Fibroblast of lung (primary cell): ENCODE results near the gene TYW1. TPM values are rescaled to one million over a fixed set of nuclear protein-coding genes. Genes with fewer than 3 reads are reported as not detected.
A peak's percentile ranks its signal among the peaks of the same experiment; 100 is the strongest.
"Not testable (repeated sequence)": the region's sequence is repeated elsewhere in the genome, so short reads cannot be mapped to it uniquely, and the experiment has no call there.

ENCODE experiments used
- DNase-seq, 2 donors: peaks; one replicate each; pipeline versions ENCODE4 v3.0.0 to v3.0.0-alpha.2; 2010; ENCODE audit warnings: low read depth in 2 of 2
- H2AFZ ChIP-seq: 2 replicates; pipeline ENCODE4 v1.5.1; 2012; ENCODE audit warnings: low read length, control low read depth, inconsistent platforms
- H3K27ac ChIP-seq: 2 replicates; pipeline ENCODE4 v1.5.1; 2011; ENCODE audit warnings: low read length, control low read depth; ENCODE audit not compliant: insufficient read depth
- H3K27me3 ChIP-seq: 2 replicates; pipeline ENCODE4 v1.5.1; 2011; ENCODE audit warnings: mild to moderate bottlenecking, low read length; ENCODE audit not compliant: control insufficient read depth, insufficient read depth
- H3K36me3 ChIP-seq: 2 replicates; pipeline ENCODE4 v1.5.1; 2011; ENCODE audit warnings: low read length; ENCODE audit not compliant: control insufficient read depth, insufficient read depth
- H3K4me1 ChIP-seq: 2 replicates; pipeline ENCODE4 v1.5.1; 2011; ENCODE audit warnings: low read length; ENCODE audit not compliant: control insufficient read depth, insufficient read depth; ENCODE audit errors: extremely low read depth
- H3K4me2 ChIP-seq: 2 replicates; pipeline ENCODE4 v1.5.1; 2011; ENCODE audit warnings: low read length, control low read depth; ENCODE audit not compliant: insufficient read depth; ENCODE audit errors: extremely low read depth
- H3K4me3 ChIP-seq, 4 experiments: fragments of 200-600 bp in 1 of 4; sonication (generic) in 1 of 4; replicated peaks in 1 of 4; 2 replicates each; pipeline ENCODE4 v1.5.1; 2011 to 2016; ENCODE audit warnings: low read length in 4 of 4, low read depth in 3 of 4, mild to moderate bottlenecking in 3 of 4, control low read depth in 2 of 4, inconsistent platforms in 1 of 4, mixed read lengths in 1 of 4; ENCODE audit not compliant: insufficient read depth in 1 of 4; ENCODE audit errors: control extremely low read depth in 1 of 4
- H3K79me2 ChIP-seq: 2 replicates; pipeline ENCODE4 v1.5.1; 2012; ENCODE audit warnings: mild to moderate bottlenecking, low read length, inconsistent platforms; ENCODE audit not compliant: control insufficient read depth, insufficient read depth
- H3K9ac ChIP-seq: 2 replicates; pipeline ENCODE4 v1.5.1; 2011; ENCODE audit warnings: mild to moderate bottlenecking, low read length, control low read depth; ENCODE audit not compliant: insufficient read depth
- H3K9me3 ChIP-seq: 2 replicates; pipeline ENCODE4 v1.5.1; 2012; ENCODE audit warnings: low read depth, low read length; ENCODE audit not compliant: control insufficient read depth, insufficient read depth
- H4K20me1 ChIP-seq: 2 replicates; pipeline ENCODE4 v1.5.1; 2011; ENCODE audit warnings: low read length; ENCODE audit not compliant: control insufficient read depth, insufficient read depth; ENCODE audit errors: extremely low read depth
- EZH2 ChIP-seq: IDR thresholded peaks from 2 replicates; pipeline ENCODE4 v1.5.1; 2012; ENCODE audit warnings: low read length, control low read depth, mild to moderate bottlenecking; ENCODE audit errors: missing control alignments
- polyA plus RNA-seq, 2 donors: library from polyadenylated mRNA; depleted of rRNA in 1 of 2; stranded (reverse) in 1 of 2; unstranded in 1 of 2; fragments of >200 nt; gene quantifications; 2 replicates each; pipeline ENCODE4 v1.2.1, GENCODE V29; 2011 to 2012; ENCODE audit warnings: missing spikeins in 1 of 2
- total RNA-seq: library from RNA; depleted of rRNA; stranded (reverse); fragments of >200 nt; gene quantifications from 2 replicates; pipeline ENCODE4 v1.2.1, GENCODE V29; 2014
- TF ChIP-seq, protein P1 (sequence below), 2 donors: IDR thresholded peaks in 1 of 2; conservative IDR thresholded peaks in 1 of 2; 1 replicate in 1 of 2; 2 replicates in 1 of 2; pipeline ENCODE4 v1.5.1; 2011 to 2012; ENCODE audit warnings: low read length in 2 of 2, control low read depth in 1 of 2, inconsistent platforms in 1 of 2, low read depth in 1 of 2, mild to moderate bottlenecking in 1 of 2

Gene TYW1
- total and polyA plus RNA-seq, 2 donors (not counting 1 experiment from before 2014, with no cell fraction given), result 16.7 to 25.1 TPM

DNA sequence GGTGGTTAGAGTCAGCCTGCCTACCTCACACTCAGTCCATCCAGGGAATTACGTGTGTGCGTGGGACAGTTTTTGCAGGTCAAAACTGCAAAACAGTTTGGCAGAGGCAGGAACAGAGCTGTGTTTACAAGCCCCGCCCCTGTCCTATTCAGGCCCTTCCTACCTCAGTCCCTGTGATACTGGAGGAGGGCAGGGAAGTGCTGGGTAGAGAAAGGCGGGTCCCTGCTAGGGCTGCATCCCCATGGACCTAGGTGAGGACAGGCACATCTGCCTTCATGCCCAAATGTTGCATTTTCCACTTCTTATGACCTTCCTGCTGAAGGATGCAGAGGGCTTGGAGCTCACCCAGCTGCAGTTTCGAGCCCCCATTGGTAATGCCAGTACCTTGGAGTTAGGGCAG, 26.3 kb upstream of the TYW1 start:
- no peak for TF ChIP-seq EZH2
- TF ChIP-seq, protein P1, sequence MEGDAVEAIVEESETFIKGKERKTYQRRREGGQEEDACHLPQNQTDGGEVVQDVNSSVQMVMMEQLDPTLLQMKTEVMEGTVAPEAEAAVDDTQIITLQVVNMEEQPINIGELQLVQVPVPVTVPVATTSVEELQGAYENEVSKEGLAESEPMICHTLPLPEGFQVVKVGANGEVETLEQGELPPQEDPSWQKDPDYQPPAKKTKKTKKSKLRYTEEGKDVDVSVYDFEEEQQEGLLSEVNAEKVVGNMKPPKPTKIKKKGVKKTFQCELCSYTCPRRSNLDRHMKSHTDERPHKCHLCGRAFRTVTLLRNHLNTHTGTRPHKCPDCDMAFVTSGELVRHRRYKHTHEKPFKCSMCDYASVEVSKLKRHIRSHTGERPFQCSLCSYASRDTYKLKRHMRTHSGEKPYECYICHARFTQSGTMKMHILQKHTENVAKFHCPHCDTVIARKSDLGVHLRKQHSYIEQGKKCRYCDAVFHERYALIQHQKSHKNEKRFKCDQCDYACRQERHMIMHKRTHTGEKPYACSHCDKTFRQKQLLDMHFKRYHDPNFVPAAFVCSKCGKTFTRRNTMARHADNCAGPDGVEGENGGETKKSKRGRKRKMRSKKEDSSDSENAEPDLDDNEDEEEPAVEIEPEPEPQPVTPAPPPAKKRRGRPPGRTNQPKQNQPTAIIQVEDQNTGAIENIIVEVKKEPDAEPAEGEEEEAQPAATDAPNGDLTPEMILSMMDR (conservative IDR thresholded peaks at IDR 0.05 in 1 of 2, IDR thresholded peaks at IDR 0.05 in 1 of 2; ENCODE audit: low read depth in 1 of 2, low read length in 2 of 2), result no peak
- H2AFZ ChIP-seq, result no peak overlapping the region
- H3K4me2 ChIP-seq, result no peak overlapping the region
- no peaks in the 10 kb centered on the region for H3K36me3 ChIP-seq
- no peak overlapping the region for H3K4me3 ChIP-seq
- no peak for DNase-seq
- H4K20me1 ChIP-seq, result no peaks in the 10 kb centered on the region
- no peaks in the 10 kb centered on the region for H3K4me1 ChIP-seq
- H3K27me3 ChIP-seq, result no peaks in the 10 kb centered on the region
- no peaks in the 10 kb centered on the region for H3K79me2 ChIP-seq
- no peaks in the 10 kb centered on the region for H3K9me3 ChIP-seq
- H3K27ac ChIP-seq, result no peak overlapping the region
- no peak overlapping the region for H3K9ac ChIP-seq

- DNase-seq, result no peak
- Histone ChIP-seq H2AFZ (no peak overlapping the region), H3K4me1 (no peaks in the 10 kb centered on the region), H3K27ac (no peak overlapping the region), H3K36me3 (no peaks in the 10 kb centered on the region), H4K20me1 (no peaks in the 10 kb centered on the region), H3K27me3 (no peaks in the 10 kb centered on the region), H3K9me3 (no peaks in the 10 kb centered on the region), H3K9ac (no peak overlapping the region), H3K4me3 (no peak overlapping the region), H3K4me2 (no peak overlapping the region), H3K79me2 (no peaks in the 10 kb centered on the region)
- TF ChIP-seq EZH2, result no peak
These were observed 21.5 kb upstream of the TYW1 start for GRCh38 chr7:66974986-66975590.

- H3K27ac ChIP-seq, DNase-seq, H3K9me3 ChIP-seq, H3K27me3 ChIP-seq, H3K9ac ChIP-seq, H3K4me3 ChIP-seq, H4K20me1 ChIP-seq, H3K4me1 ChIP-seq, H3K4me2 ChIP-seq, H3K36me3 ChIP-seq, H3K79me2 ChIP-seq, H2AFZ ChIP-seq: not testable (repeated sequence)
These were observed 18.3 kb upstream of the TYW1 start for GRCh38 chr7:66978312-66978711.

DNA sequence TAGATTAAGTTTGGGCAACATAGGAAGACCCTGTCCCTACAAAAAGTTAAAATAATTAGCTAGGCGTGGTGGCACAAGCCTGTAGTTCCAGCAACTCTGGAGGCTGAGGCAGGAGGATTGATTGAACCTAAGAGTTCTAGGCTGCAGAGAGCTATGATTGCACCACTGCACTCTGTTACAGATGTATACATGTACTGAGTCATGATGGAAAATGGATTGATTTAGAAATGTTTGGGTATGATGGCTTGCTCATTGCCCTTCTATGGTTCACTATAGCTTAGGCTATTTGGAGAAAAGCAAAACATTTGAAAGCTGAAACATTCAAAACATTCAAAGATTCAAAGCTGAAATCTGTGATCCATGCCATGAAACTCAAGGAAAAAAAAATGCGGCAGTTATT, 17.6 kb upstream of the TYW1 start:
- H3K27ac ChIP-seq, H3K36me3 ChIP-seq, H3K4me1 ChIP-seq, H3K9ac ChIP-seq, H4K20me1 ChIP-seq, H2AFZ ChIP-seq, H3K79me2 ChIP-seq, H3K4me3 ChIP-seq, H3K9me3 ChIP-seq, H3K27me3 ChIP-seq: not testable (repeated sequence)
- DNase-seq, result peak in 1 of 2 donors; percentile 27
- H3K4me2 ChIP-seq, result peak overlapping the region; percentile 25

DNA sequence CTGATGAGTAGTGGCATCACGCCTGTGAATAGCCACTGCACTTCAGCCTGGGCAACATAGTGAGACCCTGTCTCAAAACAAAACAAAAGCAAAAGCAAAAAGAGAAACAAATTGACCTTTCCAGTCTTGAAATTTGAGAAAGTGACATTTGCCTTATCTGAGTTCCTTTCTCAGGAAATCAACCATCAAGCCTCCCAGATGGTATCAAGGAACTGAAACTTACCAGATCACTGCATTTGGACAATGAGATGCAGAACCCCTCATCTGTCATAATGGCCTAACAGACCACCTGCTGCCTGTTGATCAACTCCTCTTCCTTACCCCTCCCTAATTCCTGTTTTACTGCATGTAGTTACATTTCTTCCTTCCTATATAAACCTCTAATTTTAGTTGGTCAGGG, 16.3 kb upstream of the TYW1 start:
- H3K79me2 ChIP-seq, H3K27ac ChIP-seq, H3K9me3 ChIP-seq, H3K4me2 ChIP-seq, DNase-seq, H3K9ac ChIP-seq, H3K4me3 ChIP-seq, H3K4me1 ChIP-seq, H3K36me3 ChIP-seq, H4K20me1 ChIP-seq, H3K27me3 ChIP-seq, H2AFZ ChIP-seq: not testable (repeated sequence)

- H3K4me2 ChIP-seq, H4K20me1 ChIP-seq, H3K27me3 ChIP-seq, H3K9me3 ChIP-seq, H3K4me1 ChIP-seq, H3K27ac ChIP-seq, H3K9ac ChIP-seq, DNase-seq, H3K4me3 ChIP-seq, H3K36me3 ChIP-seq, H2AFZ ChIP-seq: not testable (repeated sequence)
- H3K79me2 ChIP-seq, result peaks cover 10% of the 10 kb centered on the region
These were observed 7.1 kb upstream of the TYW1 start for GRCh38 chr7:66989552-66989951.
